OCI-LY1 (cell line): ENCODE results near the gene RNF138.
"Not testable (repeated sequence)": the region's sequence is repeated elsewhere in the genome, so short reads cannot be mapped to it uniquely, and the experiment has no call there.

Experiments used
- H2AFZ ChIP-seq: fragments of 200-600 bp; sonication (generic), shearing (Covaris generic); 2 replicates; pipeline ENCODE4 v1.6.0; 2014; ENCODE audit warnings: antibody characterized with exemption, mild to moderate bottlenecking, low read length
- H3F3A ChIP-seq: fragments of 200-600 bp; sonication (generic), shearing (Covaris generic); 2 replicates; pipeline ENCODE4 v1.6.0; 2014; ENCODE audit warnings: mild to moderate bottlenecking, antibody characterized with exemption, low read length, moderate library complexity; ENCODE audit not compliant: insufficient read depth
- H3K27ac ChIP-seq: fragments of 200-600 bp; sonication (generic); 2 replicates; pipeline ENCODE4 v1.5.1; 2014; ENCODE audit warnings: low read length, mixed run types, mild to moderate bottlenecking, low read depth; ENCODE audit not compliant: poor library complexity, severe bottlenecking
- H3K27me3 ChIP-seq: fragments of 200-600 bp; sonication (generic); 2 replicates; pipeline ENCODE4 v1.6.0; 2014; ENCODE audit warnings: antibody characterized with exemption, mild to moderate bottlenecking, low read length, moderate library complexity; ENCODE audit not compliant: insufficient read depth
- H3K36me3 ChIP-seq: fragments of 200-600 bp; sonication (generic); 2 replicates; pipeline ENCODE4 v1.6.1; 2014; ENCODE audit warnings: mild to moderate bottlenecking, antibody characterized with exemption, low read length, moderate library complexity, mixed read lengths; ENCODE audit not compliant: insufficient read depth
- H3K4me1 ChIP-seq: fragments of 200-600 bp; sonication (generic); 2 replicates; pipeline ENCODE4 v1.5.1; 2014; ENCODE audit warnings: mild to moderate bottlenecking, low read length, moderate library complexity; ENCODE audit not compliant: insufficient read depth, severe bottlenecking
- H3K4me2 ChIP-seq: fragments of 200-600 bp; sonication (generic), shearing (Covaris generic); 2 replicates; pipeline ENCODE4 v1.6.1; 2014; ENCODE audit warnings: low read length
- H3K4me3 ChIP-seq: fragments of 200-600 bp; sonication (generic); 2 replicates; pipeline ENCODE4 v1.5.1; 2014; ENCODE audit warnings: low read length, low read depth, mild to moderate bottlenecking, mixed read lengths; ENCODE audit not compliant: poor library complexity, severe bottlenecking
- H3K79me2 ChIP-seq: fragments of 200-600 bp; shearing (Covaris generic); 2 replicates; pipeline ENCODE4 v1.6.1; 2016; ENCODE audit warnings: mixed run types, low read length, mixed read lengths; ENCODE audit not compliant: insufficient read depth
- H3K9ac ChIP-seq: fragments of 200-600 bp; sonication (generic), shearing (Covaris generic); 2 replicates; pipeline ENCODE4 v1.6.1; 2014; ENCODE audit warnings: mild to moderate bottlenecking, low read length, mixed read lengths
- H3K9me2 ChIP-seq: fragments of 200-600 bp; sonication (generic), shearing (Covaris generic); 2 replicates; pipeline ENCODE4 v1.6.1; 2014; ENCODE audit warnings: low read depth, mild to moderate bottlenecking, low read length, mixed read lengths
- H3K9me3 ChIP-seq: fragments of 200-600 bp; shearing (Covaris generic); 2 replicates; pipeline ENCODE4 v1.6.1; 2014; ENCODE audit warnings: low read length, mixed read lengths
- H4K20me1 ChIP-seq: fragments of 200-600 bp; sonication (generic), shearing (Covaris generic); 2 replicates; pipeline ENCODE4 v1.6.0; 2016; ENCODE audit warnings: mild to moderate bottlenecking, low read length; ENCODE audit not compliant: insufficient read depth
- EZH2 ChIP-seq: fragments of 200-600 bp; sonication (generic), shearing (Covaris generic); IDR thresholded peaks from 2 replicates; pipeline ENCODE4 v1.8.0; 2017; ENCODE audit warnings: borderline replicate concordance, mixed run types, mild to moderate bottlenecking, antibody characterized with exemption, low read length, moderate library complexity, mixed read lengths
- TF ChIP-seq, protein P1 (sequence below): fragments of 200-600 bp; sonication (generic), shearing (Covaris generic); IDR thresholded peaks from 2 replicates; pipeline ENCODE4 v1.5.1; 2017; ENCODE audit warnings: mild to moderate bottlenecking, antibody characterized with exemption, low read length, moderate library complexity, mixed read lengths

The RNF138 gene

GRCh38 chr18:32083781-32084180 lies 7.9 kb upstream of the RNF138 start:
- Histone ChIP-seq H3K27me3 (no peaks in the 10 kb centered on the region; the same call in 1 of the 2 replicates), H2AFZ (no peak overlapping the region), H4K20me1 (no peaks in the 10 kb centered on the region), H3K4me3 (no peak overlapping the region), H3K27ac (no peak overlapping the region), H3K9me2 (no peaks in the 10 kb centered on the region), H3K9ac (no peak overlapping the region), H3K79me2 (no peaks in the 10 kb centered on the region), H3K4me2 (no peak overlapping the region), H3K9me3 (no peaks in the 10 kb centered on the region), H3F3A (no peaks in the 10 kb centered on the region), H3K4me1 (peaks cover 11% of the 10 kb centered on the region), H3K36me3 (no peaks in the 10 kb centered on the region)
- no peak for TF ChIP-seq EZH2
- TF ChIP-seq, protein P1, sequence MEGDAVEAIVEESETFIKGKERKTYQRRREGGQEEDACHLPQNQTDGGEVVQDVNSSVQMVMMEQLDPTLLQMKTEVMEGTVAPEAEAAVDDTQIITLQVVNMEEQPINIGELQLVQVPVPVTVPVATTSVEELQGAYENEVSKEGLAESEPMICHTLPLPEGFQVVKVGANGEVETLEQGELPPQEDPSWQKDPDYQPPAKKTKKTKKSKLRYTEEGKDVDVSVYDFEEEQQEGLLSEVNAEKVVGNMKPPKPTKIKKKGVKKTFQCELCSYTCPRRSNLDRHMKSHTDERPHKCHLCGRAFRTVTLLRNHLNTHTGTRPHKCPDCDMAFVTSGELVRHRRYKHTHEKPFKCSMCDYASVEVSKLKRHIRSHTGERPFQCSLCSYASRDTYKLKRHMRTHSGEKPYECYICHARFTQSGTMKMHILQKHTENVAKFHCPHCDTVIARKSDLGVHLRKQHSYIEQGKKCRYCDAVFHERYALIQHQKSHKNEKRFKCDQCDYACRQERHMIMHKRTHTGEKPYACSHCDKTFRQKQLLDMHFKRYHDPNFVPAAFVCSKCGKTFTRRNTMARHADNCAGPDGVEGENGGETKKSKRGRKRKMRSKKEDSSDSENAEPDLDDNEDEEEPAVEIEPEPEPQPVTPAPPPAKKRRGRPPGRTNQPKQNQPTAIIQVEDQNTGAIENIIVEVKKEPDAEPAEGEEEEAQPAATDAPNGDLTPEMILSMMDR, result no peak

GRCh38 chr18:32086881-32087280 lies 4.8 kb upstream of the RNF138 start:
- Histone ChIP-seq H3K4me1 (peaks cover 15% of the 10 kb centered on the region), H3K27ac (no peak overlapping the region), H3F3A (no peaks in the 10 kb centered on the region), H3K4me3 (no peak overlapping the region), H3K4me2 (no peak overlapping the region), H3K9me2 (no peaks in the 10 kb centered on the region), H3K9me3 (no peaks in the 10 kb centered on the region), H3K36me3 (no peaks in the 10 kb centered on the region), H2AFZ (no peak overlapping the region), H3K9ac (no peak overlapping the region), H3K79me2 (no peaks in the 10 kb centered on the region), H3K27me3 (no peaks in the 10 kb centered on the region; the same call in 1 of the 2 replicates), H4K20me1 (no peaks in the 10 kb centered on the region)
- no peak for TF ChIP-seq EZH2
- TF ChIP-seq, protein P1, result no peak

DNA sequence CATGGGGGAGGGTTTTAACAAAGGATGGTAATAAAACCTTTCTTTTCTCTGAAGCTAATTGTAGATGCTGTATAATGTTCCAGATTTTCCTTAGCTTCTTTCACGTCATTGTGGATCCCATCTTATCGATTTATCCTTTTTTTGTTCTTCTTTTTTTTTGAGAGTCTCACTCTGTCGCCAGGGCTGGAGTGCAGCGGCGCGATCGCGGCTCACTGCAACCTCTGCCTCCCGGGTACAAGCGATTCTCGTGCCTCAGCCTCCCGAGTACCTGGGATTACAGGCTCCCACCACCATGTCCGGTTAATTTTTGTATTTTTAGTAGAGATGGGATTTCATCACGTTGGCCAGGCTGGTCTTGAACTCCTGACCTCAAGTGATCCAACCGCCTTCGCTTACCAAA lies 843 bp upstream of the RNF138 start:
- H3K9me2 ChIP-seq, H3K27ac ChIP-seq, H4K20me1 ChIP-seq, H3K4me3 ChIP-seq, H3F3A ChIP-seq, H3K27me3 ChIP-seq, H3K9ac ChIP-seq, H3K4me2 ChIP-seq, H3K9me3 ChIP-seq, H2AFZ ChIP-seq: not testable (repeated sequence)
- H3K79me2 ChIP-seq, result peaks cover 30% of the 10 kb centered on the region
- peaks cover 16% of the 10 kb centered on the region; the same call in 1 of the 2 replicates for H3K36me3 ChIP-seq
- H3K4me1 ChIP-seq, result peaks cover 26% of the 10 kb centered on the region

- H3K27me3 ChIP-seq, result no peaks in the 10 kb centered on the region
- no peaks in the 10 kb centered on the region for H4K20me1 ChIP-seq
- H3K27ac ChIP-seq, result peak overlapping the region; percentile 81
- peaks cover 35% of the 10 kb centered on the region for H3K79me2 ChIP-seq
- TF ChIP-seq, protein P1, result no peak
- no peak for TF ChIP-seq EZH2
- no peaks in the 10 kb centered on the region for H3F3A ChIP-seq
- peak overlapping the region; percentile 89 for H3K4me3 ChIP-seq
- H3K9ac ChIP-seq, result peak overlapping the region; percentile 80
- H2AFZ ChIP-seq, result peak overlapping the region; percentile 79
- H3K9me2 ChIP-seq, result no peaks in the 10 kb centered on the region
- H3K4me1 ChIP-seq, result peaks cover 28% of the 10 kb centered on the region
- peaks cover 20% of the 10 kb centered on the region; the same call in 1 of the 2 replicates for H3K36me3 ChIP-seq
- H3K4me2 ChIP-seq, result peak overlapping the region; percentile 70
- H3K9me3 ChIP-seq, result no peaks in the 10 kb centered on the region
These were observed 350 bp upstream of the RNF138 start for GRCh38 chr18:32091325-32091723.
